ENCODE results near the gene ZNF473. TPM values are rescaled to one million over a fixed set of nuclear protein-coding genes. Genes with fewer than 3 reads are reported as not detected.

ZNF473 gene
- total RNA-seq, 1 experiment from 2014 or later: 19.0 TPM

- H3K4me1 ChIP-seq (ENCODE audit: insufficient read depth, low read length): no peaks in the 10 kb centered on the region
- no peak overlapping the region for H4K8ac ChIP-seq (replicated peaks; ENCODE audit: insufficient read length, low read depth, low read length)
- no peaks in the 10 kb centered on the region; a peak in 1 of 5 replicates for H3K9me3 Mint-ChIP-seq
- no peak overlapping the region for H2BK120ac ChIP-seq (ENCODE audit: low read depth, low read length, poor library complexity, severe bottlenecking)
- WGBS (ENCODE audit: extremely low coverage, insufficient read length, low lambda C conversion rate): no CpG with 5 or more reads among the region's 9 CpGs
- H3K23me2 ChIP-seq (ENCODE audit: insufficient read length, low read depth, low read length, poor library complexity, severe bottlenecking): no peaks in the 10 kb centered on the region
- H3K9ac ChIP-seq (ENCODE audit: extremely low read depth, insufficient read length, low read length): no peak overlapping the region
- no peak overlapping the region for H4K91ac ChIP-seq (ENCODE audit: insufficient read length, low read depth, low read length)
- H2BK15ac ChIP-seq (ENCODE audit: low read depth, low read length): no peak overlapping the region
- H3K27me3 ChIP-seq (ENCODE audit: insufficient read depth, low read length): no peaks in the 10 kb centered on the region
- no peaks in the 10 kb centered on the region for H3K4me1 Mint-ChIP-seq
- H3K23ac ChIP-seq (ENCODE audit: insufficient read length, low read depth, low read length): no peak overlapping the region
- no peak overlapping the region for H2BK5ac ChIP-seq (ENCODE audit: insufficient read length, low read length)
- no peaks in the 10 kb centered on the region for H3K79me1 ChIP-seq (ENCODE audit: insufficient read depth, low read depth, low read length, poor library complexity, severe bottlenecking)
- H3K27ac ChIP-seq (ENCODE audit: insufficient read length, low read depth, low read length): no peak overlapping the region
- TF ChIP-seq CTCF (conservative IDR thresholded peaks at IDR 0.05): peak; percentile 35; the same call in 2 of the 3 replicates
- no peak overlapping the region for H3K56ac ChIP-seq (ENCODE audit: insufficient read length, low read depth, low read length)
- H3K4me3 Mint-ChIP-seq: no peak overlapping the region; a peak in 1 of 5 replicates
- H3K4ac ChIP-seq (ENCODE audit: low read depth, low read length): no peak overlapping the region
- no peak overlapping the region for H2BK20ac ChIP-seq (ENCODE audit: low read depth, low read length, poor library complexity, severe bottlenecking)
- no peak overlapping the region for H3T11ph ChIP-seq (ENCODE audit: low read length)
- H4K5ac ChIP-seq (ENCODE audit: insufficient read length, low read depth, low read length): no peak overlapping the region
- no peaks in the 10 kb centered on the region for H3K9me3 ChIP-seq (ENCODE audit: control insufficient read depth, low read depth, low read length)
- no peak overlapping the region for H2AK5ac ChIP-seq (ENCODE audit: insufficient read length, low read length)
- H4K20me1 ChIP-seq (ENCODE audit: control insufficient read depth, insufficient read depth, insufficient read length): peaks cover 2% of the 10 kb centered on the region
- H2AFZ ChIP-seq (ENCODE audit: low read length): no peak overlapping the region
- no peak overlapping the region for H3K4me2 ChIP-seq (ENCODE audit: insufficient read depth, insufficient read length, low read length)
- H3K18ac ChIP-seq (ENCODE audit: insufficient read length, low read depth, low read length): no peak overlapping the region
- DNase-seq: peak; percentile 96
- peaks cover 0 to 12% (median 8%) of the 10 kb centered on the region in 3 experiments; a peak in 4 of 7 replicates for H3K36me3 Mint-ChIP-seq (ENCODE audit: insufficient read depth in 1 of 3, low read depth in 3 of 3)
- H3K27me3 Mint-ChIP-seq (ENCODE audit: low read depth): no peaks in the 10 kb centered on the region; the same call in 1 of the 2 replicates
- no peaks in the 10 kb centered on the region for H3K79me2 ChIP-seq (ENCODE audit: insufficient read depth, low read length)
- no peak overlapping the region for H3K27ac Mint-ChIP-seq
- H3K14ac ChIP-seq (ENCODE audit: insufficient read depth, low read length): no peak overlapping the region
- no peak overlapping the region for H2BK12ac ChIP-seq (ENCODE audit: insufficient read length, low read depth, low read length)
Observed at GRCh38 chr19:49987159-49987698, 38.6 kb upstream of the ZNF473 start.
